Heart left ventricle (tissue), 16 donors: ENCODE data around the gene PLAGL2. TPM values are rescaled to one million over a fixed set of nuclear protein-coding genes. Genes with fewer than 3 reads are reported as not detected.

Source experiments
- ATAC-seq, 4 donors: fragments of 200-7000 bp; cut with Tn5 transposase; one replicate each; pipeline ENCODE4 v1.9.1; 2020 to 2022; ENCODE audit warnings: moderate library complexity in 4 of 4, mild to moderate bottlenecking in 3 of 4, moderate number of reproducible peaks in 1 of 4
- DNase-seq, 5 donors: peaks; one replicate each; pipeline ENCODE4 v3.0.0-alpha.2; 2020
- H3K27ac ChIP-seq, 12 donors: fragments of 200-600 bp; sonication (generic) in 4 of 12; one replicate each; pipeline versions ENCODE4 v1.5.0 to v1.8.0; 2016 to 2022; ENCODE audit warnings: mild to moderate bottlenecking in 2 of 12
- H3K27me3 ChIP-seq, 9 donors: fragments of 200-600 bp; sonication (generic) in 2 of 9; one replicate each; pipeline versions ENCODE4 v1.5.1 to v1.8.0; 2016 to 2022; ENCODE audit warnings: mild to moderate bottlenecking in 3 of 9
- H3K36me3 ChIP-seq, 9 donors: fragments of 200-600 bp; sonication (generic) in 2 of 9; one replicate each; pipeline versions ENCODE4 v1.5.0 to v1.8.0; 2018 to 2022; ENCODE audit warnings: mild to moderate bottlenecking in 2 of 9
- H3K4me1 ChIP-seq, 12 donors: fragments of 200-600 bp; sonication (generic) in 4 of 12; one replicate each; pipeline versions ENCODE4 v1.5.0 to v1.8.0; 2016 to 2022; ENCODE audit warnings: mild to moderate bottlenecking in 3 of 12
- H3K4me3 ChIP-seq, 12 donors: fragments of 200-600 bp; sonication (generic) in 4 of 12; one replicate each; pipeline versions ENCODE4 v1.5.0 to v1.8.0; 2017 to 2022; ENCODE audit warnings: mild to moderate bottlenecking in 9 of 12, moderate library complexity in 4 of 12
- H3K9me3 ChIP-seq, 12 donors: fragments of 200-600 bp; sonication (generic) in 4 of 12; one replicate each; pipeline versions ENCODE4 v1.5.0 to v1.8.0; 2016 to 2022; ENCODE audit warnings: mild to moderate bottlenecking in 1 of 12
- POLR2A ChIP-seq, 2 donors: fragments of 450-650 bp; IDR thresholded peaks; one replicate each; pipeline ENCODE4 v1.6.1; 2017; ENCODE audit warnings: antibody characterized with exemption in 2 of 2, mild to moderate bottlenecking in 2 of 2, moderate library complexity in 2 of 2
- WGBS, 4 donors: extraction: QIAGEN DNeasy Blood & Tissue Kit in 2 of 4; methylation state at CpG; one replicate each; pipeline versions ENCODE4 v1.1.5 to v1.1.7; 2013 to 2018; 5-methylcytosine and 5-hydroxymethylcytosine counted together
- intact Hi-C, 10 donors: fragments of 100-400 bp; cut with DNase I; formaldehyde crosslinking; loops; one replicate each; pipeline versions ENCODE4 v1.11.1 to v1.14.2; 2022
- polyA plus RNA-seq, 2 donors: library from polyadenylated mRNA; stranded (reverse); fragments of 200-250 nt; gene quantifications; one replicate each; pipeline ENCODE4 v1.2.3, GENCODE V29; 2013
- total RNA-seq, 9 donors: library from RNA; depleted of rRNA in 2 of 9; stranded (reverse); fragments of >200 nt in 2 of 9; fragmentation: NEBNext Ultra II Directional in 3 of 9; extraction: Animal tissue kit (Norgen Biotek cat#: 25700) in 3 of 9; gene quantifications; one replicate each; pipeline versions ENCODE4 v1.1.0 to v1.2.4, GENCODE V29; 2016 to 2023
- TF ChIP-seq, protein P1 (sequence below), 12 donors: fragments of 200-600 bp; sonication (generic) in 4 of 12; IDR thresholded peaks; one replicate each; pipeline versions ENCODE4 v1.5.0 to v1.8.0; 2018 to 2022; ENCODE audit warnings: antibody characterized with exemption in 12 of 12, mild to moderate bottlenecking in 5 of 12
- donor health status: ischemic (EF 13 %, LVEDD 7.1; RV severe dilation, severe dysfunction).
- donor health status: healthy with polysubstance abuse.
- donor health status: DM: no; HTN: yes; CAD: no.
- donor health status: DM: no; HTN: no; CAD: no.
- donor health status: ischemic (EF 25% LVEDD 6.9; RV normal size, moderate dysfunction).
- donor health status: ischemic (EF 25% LVEDD 5.7; RV mildly dilated, moderate dysfunction).
- donor health status: healthy.
- donor health status: DM: yes; HTN: yes; CAD: no.
- donor health status: ischemic (EF 35%, LVEDD 5.7; RV mildly dilated, moderate dysfunction).
- donor health status: nonischemic (EF 11% LVEDD 7.7; RV severe dilation, severe dysfunction).
- donor health status: DM: yes; HTN: yes; CAD: no.
- donor health status: PGD.
- donor health status: ischemic (EF 29% LVEDD 5.4; RV normal size, mild dysfunction).
- donor health status: nonischemic (EF 23%, LVEDD 6.1; RV moderate dilation, normal function).

The PLAGL2 gene
- total and polyA plus RNA-seq, 11 donors, result 4.0 to 9.9 (median 6.3) TPM

- peak overlapping the region in 3 of 12 donors; percentile 7 to 17 (median 10) for H3K4me3 ChIP-seq
- H3K9me3 ChIP-seq, result no peaks in the 10 kb centered on the region
- peaks cover 0 to 82% (median 55%) of the 10 kb centered on the region in 9 donors for H3K36me3 ChIP-seq
- intact Hi-C loops, result no loop called here
- H3K27ac ChIP-seq, result peak overlapping the region; percentile 12 to 84 (median 67)
- 80 to 82% (median 80%) methylated on average over 7 of the region's 7 CpGs for WGBS, 4 donors
- ATAC-seq (peak in 3 of 4 donors; percentile 8 to 18 (median 16)), DNase-seq (no peak)
- TF ChIP-seq, protein P1, sequence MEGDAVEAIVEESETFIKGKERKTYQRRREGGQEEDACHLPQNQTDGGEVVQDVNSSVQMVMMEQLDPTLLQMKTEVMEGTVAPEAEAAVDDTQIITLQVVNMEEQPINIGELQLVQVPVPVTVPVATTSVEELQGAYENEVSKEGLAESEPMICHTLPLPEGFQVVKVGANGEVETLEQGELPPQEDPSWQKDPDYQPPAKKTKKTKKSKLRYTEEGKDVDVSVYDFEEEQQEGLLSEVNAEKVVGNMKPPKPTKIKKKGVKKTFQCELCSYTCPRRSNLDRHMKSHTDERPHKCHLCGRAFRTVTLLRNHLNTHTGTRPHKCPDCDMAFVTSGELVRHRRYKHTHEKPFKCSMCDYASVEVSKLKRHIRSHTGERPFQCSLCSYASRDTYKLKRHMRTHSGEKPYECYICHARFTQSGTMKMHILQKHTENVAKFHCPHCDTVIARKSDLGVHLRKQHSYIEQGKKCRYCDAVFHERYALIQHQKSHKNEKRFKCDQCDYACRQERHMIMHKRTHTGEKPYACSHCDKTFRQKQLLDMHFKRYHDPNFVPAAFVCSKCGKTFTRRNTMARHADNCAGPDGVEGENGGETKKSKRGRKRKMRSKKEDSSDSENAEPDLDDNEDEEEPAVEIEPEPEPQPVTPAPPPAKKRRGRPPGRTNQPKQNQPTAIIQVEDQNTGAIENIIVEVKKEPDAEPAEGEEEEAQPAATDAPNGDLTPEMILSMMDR (IDR thresholded peaks at IDR 0.05), result no peak
- TF ChIP-seq POLR2A (IDR thresholded peaks at IDR 0.05), result no peak
- no peaks in the 10 kb centered on the region for H3K27me3 ChIP-seq
- peaks cover 0 to 32% (median 9%) of the 10 kb centered on the region in 12 donors for H3K4me1 ChIP-seq
Observed at GRCh38 chr20:32227306-32227705, 19.8 kb upstream of the PLAGL2 start.

DNA sequence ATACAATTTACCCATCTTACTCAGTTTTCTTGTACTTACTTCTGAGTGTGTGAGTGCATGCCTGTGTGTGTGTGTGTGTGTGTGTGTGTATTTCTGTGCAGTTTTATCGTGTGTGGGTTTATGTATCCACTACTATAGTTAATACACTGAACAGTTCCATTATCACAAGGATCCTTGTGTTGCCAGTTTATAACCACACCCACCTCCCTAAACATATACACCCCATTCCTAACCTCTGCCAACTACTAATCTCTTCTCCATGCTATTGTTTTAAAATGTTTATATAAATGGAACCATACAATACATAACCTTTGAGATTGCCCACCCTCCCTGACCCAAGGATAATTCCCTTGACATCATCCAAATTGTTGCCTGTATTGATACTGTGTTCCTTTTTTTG is 18.8 kb upstream of the PLAGL2 start:
- peaks cover 0 to 82% (median 55%) of the 10 kb centered on the region in 9 donors for H3K36me3 ChIP-seq
- ATAC-seq, result no peak
- no peak for TF ChIP-seq POLR2A (IDR thresholded peaks at IDR 0.05)
- TF ChIP-seq, protein P1 (IDR thresholded peaks at IDR 0.05), result no peak
- H3K27ac ChIP-seq, result no peak overlapping the region
- no peaks in the 10 kb centered on the region for H3K27me3 ChIP-seq
- intact Hi-C loops, result no loop called here
- no peak overlapping the region for H3K4me3 ChIP-seq
- no peaks in the 10 kb centered on the region for H3K9me3 ChIP-seq
- peaks cover 0 to 23% (median 9%) of the 10 kb centered on the region in 12 donors for H3K4me1 ChIP-seq
- no peak for DNase-seq
- 67 to 88% (median 81%) methylated on average over 1 of the region's 1 CpG for WGBS, 4 donors

DNA sequence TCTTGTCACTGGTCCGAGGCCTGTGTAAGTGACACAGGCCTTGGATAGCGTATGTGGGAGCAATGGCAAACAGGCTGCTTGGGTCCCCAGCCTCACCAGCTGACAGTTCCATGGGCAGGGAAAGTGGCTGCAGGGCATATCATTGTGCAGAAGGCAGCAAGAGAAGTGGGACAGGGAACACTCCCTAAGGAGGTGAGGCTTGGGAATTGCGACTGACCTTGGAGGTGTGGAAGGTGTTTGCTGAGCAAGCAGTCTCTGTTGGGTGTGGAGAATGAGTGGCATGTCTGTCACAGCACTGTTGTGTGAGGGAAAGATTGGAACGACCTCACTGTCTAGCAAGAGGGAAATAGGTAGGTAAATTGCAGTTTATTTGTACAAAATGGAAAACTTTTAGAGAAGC is 16.9 kb upstream of the PLAGL2 start:
- TF ChIP-seq POLR2A (IDR thresholded peaks at IDR 0.05), result no peak
- TF ChIP-seq, protein P1 (IDR thresholded peaks at IDR 0.05), result no peak

DNA sequence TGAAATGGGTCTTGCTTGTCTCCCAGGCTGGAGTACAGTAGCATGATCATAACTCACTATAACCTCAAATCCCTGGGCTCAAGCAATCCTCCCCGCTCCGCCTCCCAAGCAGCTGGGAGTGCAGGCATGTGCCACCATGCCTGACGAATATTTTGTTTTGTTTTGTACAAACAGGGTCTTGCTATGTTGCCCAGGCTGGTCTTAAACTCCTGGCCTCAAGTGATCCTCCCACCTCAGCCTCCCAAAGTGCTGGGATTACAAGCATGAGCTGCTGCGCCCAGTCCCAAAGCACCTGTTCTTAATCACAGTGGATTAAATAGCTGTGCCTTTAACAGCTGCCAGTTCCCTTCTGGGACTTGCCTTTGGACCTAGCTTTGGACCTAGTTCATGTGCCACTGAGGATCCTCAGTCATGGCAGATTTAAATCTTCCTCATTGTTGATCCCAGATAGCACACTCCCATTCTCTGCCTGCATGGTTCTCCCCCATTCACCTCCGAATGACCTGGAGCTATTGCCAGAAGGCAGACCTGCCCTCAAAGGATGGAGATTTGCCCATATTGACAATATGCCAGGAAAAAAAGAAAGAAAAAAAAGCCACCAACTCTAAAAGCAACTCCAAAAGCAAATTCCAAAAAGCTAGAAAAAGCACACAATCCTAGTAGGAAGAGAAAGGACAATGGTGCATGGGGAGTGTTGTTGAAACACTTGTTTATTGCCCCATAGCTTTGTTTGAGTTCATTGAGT is 10.8 kb upstream of the PLAGL2 start:
- no peak overlapping the region for H3K27ac ChIP-seq
- intact Hi-C loops, result no loop called here
- peaks cover 0 to 97% (median 84%) of the 10 kb centered on the region in 9 donors for H3K36me3 ChIP-seq
- H3K4me3 ChIP-seq, result no peak overlapping the region
- H3K27me3 ChIP-seq, result no peaks in the 10 kb centered on the region
- no peaks in the 10 kb centered on the region for H3K9me3 ChIP-seq
- DNase-seq, result no peak
- 85 to 92% (median 90%) methylated on average over 5 of the region's 5 CpGs for WGBS, 4 donors
- H3K4me1 ChIP-seq, result peaks cover 0 to 4% (median 0%) of the 10 kb centered on the region in 12 donors
- ATAC-seq, result no peak
- TF ChIP-seq POLR2A (IDR thresholded peaks at IDR 0.05), result no peak
- TF ChIP-seq, protein P1 (IDR thresholded peaks at IDR 0.05), result no peak

More for the DNA sequence above, 16.9 kb upstream of the PLAGL2 start:
- DNase-seq, result no peak
- peaks cover 0 to 22% (median 9%) of the 10 kb centered on the region in 12 donors for H3K4me1 ChIP-seq
- 77 to 90% (median 82%) methylated on average over 4 of the region's 4 CpGs for WGBS, 4 donors
- ATAC-seq, result no peak
- H3K36me3 ChIP-seq, result peaks cover 0 to 84% (median 61%) of the 10 kb centered on the region in 9 donors
- H3K27me3 ChIP-seq, result no peaks in the 10 kb centered on the region
- intact Hi-C loops, result no loop called here
- no peak overlapping the region for H3K27ac ChIP-seq
- H3K4me3 ChIP-seq, result no peak overlapping the region
- no peaks in the 10 kb centered on the region for H3K9me3 ChIP-seq
